ENCODE data around the gene DRD2.

Gene DRD2

GRCh38 chr11:113426686-113427085 is 48.5 kb downstream of the DRD2 start:
- no peak for TF ChIP-seq CTCF (conservative IDR thresholded peaks at IDR 0.05)
- no peak overlapping the region for H3K27ac ChIP-seq

- no peak for TF ChIP-seq CTCF (conservative IDR thresholded peaks at IDR 0.05)
- no peak overlapping the region for H3K27ac ChIP-seq
These were observed 54.4 kb downstream of the DRD2 start for GRCh38 chr11:113420808-113421207.

GRCh38 chr11:113419454-113420003 is 55.7 kb downstream of the DRD2 start:
- no peak for TF ChIP-seq CTCF (conservative IDR thresholded peaks at IDR 0.05)
- H3K27ac ChIP-seq, result no peak overlapping the region

GRCh38 chr11:113417428-113417827 is 57.8 kb downstream of the DRD2 start:
- TF ChIP-seq CTCF (conservative IDR thresholded peaks at IDR 0.05), result no peak
- H3K27ac ChIP-seq, result no peak overlapping the region

GRCh38 chr11:113415343-113415742 is 59.9 kb downstream of the DRD2 start:
- TF ChIP-seq CTCF (conservative IDR thresholded peaks at IDR 0.05), result no peak
- no peak overlapping the region for H3K27ac ChIP-seq

- no peak for TF ChIP-seq CTCF (conservative IDR thresholded peaks at IDR 0.05)
- no peak overlapping the region for H3K27ac ChIP-seq
These were observed 62.5 kb downstream of the DRD2 start for GRCh38 chr11:113412675-113413074.

- TF ChIP-seq CTCF (conservative IDR thresholded peaks at IDR 0.05), result no peak
- H3K27ac ChIP-seq, result no peak overlapping the region
These were observed 63.7 kb downstream of the DRD2 start for GRCh38 chr11:113411536-113411935.

Data from VCaP (cell line).